ENCODE results near the gene ZDHHC8. TPM values are rescaled to one million over a fixed set of nuclear protein-coding genes. Genes with fewer than 3 reads are reported as not detected.

ZDHHC8 gene
- total RNA-seq, 1 experiment from 2014 or later, result 51.7 TPM

GRCh38 chr22:20170170-20170569 lies 38.6 kb downstream of the ZDHHC8 start:
- H3K4me1 Mint-ChIP-seq, result peaks cover 0 to 13% of the 10 kb centered on the region in 2 experiments; a peak in 2 of 4 replicates
- Histone ChIP-seq H4K91ac (ENCODE audit: insufficient read length, low read depth, low read length) (no peak overlapping the region), H3K18ac (ENCODE audit: insufficient read length, low read depth, low read length) (no peak overlapping the region), H2BK15ac (ENCODE audit: low read depth, low read length) (no peak overlapping the region), H4K8ac (replicated peaks; ENCODE audit: insufficient read length, low read depth, low read length) (no peak overlapping the region), H3K27ac (ENCODE audit: insufficient read length, low read depth, low read length) (no peak overlapping the region), H2AFZ (ENCODE audit: low read length) (no peak overlapping the region), H4K20me1 (ENCODE audit: control insufficient read depth, insufficient read depth, insufficient read length) (no peaks in the 10 kb centered on the region), H3T11ph (ENCODE audit: low read length) (no peak overlapping the region), H3K79me2 (ENCODE audit: insufficient read depth, low read length) (no peaks in the 10 kb centered on the region), H3K56ac (ENCODE audit: insufficient read length, low read depth, low read length) (no peak overlapping the region), H3K4ac (ENCODE audit: low read depth, low read length) (no peak overlapping the region), H3K4me2 (ENCODE audit: insufficient read depth, insufficient read length, low read length) (no peak overlapping the region), H3K4me1 (ENCODE audit: insufficient read depth, low read length) (no peaks in the 10 kb centered on the region), H2BK20ac (ENCODE audit: low read depth, low read length, poor library complexity, severe bottlenecking) (no peak overlapping the region), H2AK5ac (ENCODE audit: insufficient read length, low read length) (no peak overlapping the region), H3K79me1 (ENCODE audit: insufficient read depth, low read depth, low read length, poor library complexity, severe bottlenecking) (no peaks in the 10 kb centered on the region), H3K27me3 (ENCODE audit: insufficient read depth, low read length) (no peaks in the 10 kb centered on the region), H3K23ac (ENCODE audit: insufficient read length, low read depth, low read length) (no peak overlapping the region), H2BK12ac (ENCODE audit: insufficient read length, low read depth, low read length) (no peak overlapping the region), H2BK120ac (ENCODE audit: low read depth, low read length, poor library complexity, severe bottlenecking) (no peak overlapping the region), H4K5ac (ENCODE audit: insufficient read length, low read depth, low read length) (no peak overlapping the region), H3K23me2 (ENCODE audit: insufficient read length, low read depth, low read length, poor library complexity, severe bottlenecking) (no peaks in the 10 kb centered on the region), H3K9ac (ENCODE audit: extremely low read depth, insufficient read length, low read length) (no peak overlapping the region), H2BK5ac (ENCODE audit: insufficient read length, low read length) (no peak overlapping the region), H3K9me3 (ENCODE audit: control insufficient read depth, low read depth, low read length) (no peaks in the 10 kb centered on the region), H3K14ac (ENCODE audit: insufficient read depth, low read length) (no peak overlapping the region)
- DNase-seq, result no peak
- TF ChIP-seq, protein P1, sequence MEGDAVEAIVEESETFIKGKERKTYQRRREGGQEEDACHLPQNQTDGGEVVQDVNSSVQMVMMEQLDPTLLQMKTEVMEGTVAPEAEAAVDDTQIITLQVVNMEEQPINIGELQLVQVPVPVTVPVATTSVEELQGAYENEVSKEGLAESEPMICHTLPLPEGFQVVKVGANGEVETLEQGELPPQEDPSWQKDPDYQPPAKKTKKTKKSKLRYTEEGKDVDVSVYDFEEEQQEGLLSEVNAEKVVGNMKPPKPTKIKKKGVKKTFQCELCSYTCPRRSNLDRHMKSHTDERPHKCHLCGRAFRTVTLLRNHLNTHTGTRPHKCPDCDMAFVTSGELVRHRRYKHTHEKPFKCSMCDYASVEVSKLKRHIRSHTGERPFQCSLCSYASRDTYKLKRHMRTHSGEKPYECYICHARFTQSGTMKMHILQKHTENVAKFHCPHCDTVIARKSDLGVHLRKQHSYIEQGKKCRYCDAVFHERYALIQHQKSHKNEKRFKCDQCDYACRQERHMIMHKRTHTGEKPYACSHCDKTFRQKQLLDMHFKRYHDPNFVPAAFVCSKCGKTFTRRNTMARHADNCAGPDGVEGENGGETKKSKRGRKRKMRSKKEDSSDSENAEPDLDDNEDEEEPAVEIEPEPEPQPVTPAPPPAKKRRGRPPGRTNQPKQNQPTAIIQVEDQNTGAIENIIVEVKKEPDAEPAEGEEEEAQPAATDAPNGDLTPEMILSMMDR (conservative IDR thresholded peaks at IDR 0.05), result no peak
- no peaks in the 10 kb centered on the region for H3K9me3 Mint-ChIP-seq
- H3K27ac Mint-ChIP-seq, result no peak overlapping the region
- no peak overlapping the region for H3K4me3 Mint-ChIP-seq
- no peaks in the 10 kb centered on the region for H3K27me3 Mint-ChIP-seq (ENCODE audit: low read depth)
- no peaks in the 10 kb centered on the region for H3K36me3 Mint-ChIP-seq (ENCODE audit: insufficient read depth in 1 of 3, low read depth in 3 of 3)
- no CpG with 5 or more reads among the region's 13 CpGs for WGBS (ENCODE audit: extremely low coverage, insufficient read length, low lambda C conversion rate)
